WTC11 (cell line): Measurements from ENCODE around the gene PHIP.

ENCODE experiments used
- AR ChIP-seq: fragments of 250-450 bp; sonication (Bioruptor Pico); IDR thresholded peaks from 2 replicates; pipeline ENCODE4 v1.9.0; 2021; ENCODE audit warnings: mild to moderate bottlenecking
- CREB1 ChIP-seq: sonication (generic); formaldehyde crosslinking; IDR thresholded peaks from 2 replicates; pipeline ENCODE4 v1.8.0; 2023; ENCODE audit warnings: mild to moderate bottlenecking, missing genetic modification reagents
- CTCF ChIP-seq: fragments of 200-600 bp; IDR thresholded peaks from 2 replicates; pipeline ENCODE4 v1.8.0; 2022; ENCODE audit warnings: antibody characterized with exemption
- FOXJ3 ChIP-seq: sonication (generic); formaldehyde crosslinking; IDR thresholded peaks from 2 replicates; pipeline ENCODE4 v1.9.0; 2021; ENCODE audit warnings: missing genetic modification reagents, mild to moderate bottlenecking, borderline replicate concordance
- TP53 ChIP-seq: sonication (generic); formaldehyde crosslinking; IDR thresholded peaks from 2 replicates; pipeline ENCODE4 v1.8.1; 2023; ENCODE audit warnings: mild to moderate bottlenecking, missing genetic modification reagents
- ZNF232 ChIP-seq: sonication (generic); formaldehyde crosslinking; IDR thresholded peaks from 2 replicates; pipeline ENCODE4 v1.8.0; 2022; ENCODE audit warnings: mild to moderate bottlenecking, missing genetic modification reagents
- TF ChIP-seq, protein P1 (sequence below): sonication (generic); formaldehyde crosslinking; IDR thresholded peaks from 2 replicates; pipeline ENCODE4 v1.8.1; 2022; ENCODE audit warnings: low read depth, mild to moderate bottlenecking, moderate library complexity, missing genetic modification reagents, borderline replicate concordance
- TF ChIP-seq, protein P2 (sequence below): sonication (generic); formaldehyde crosslinking; IDR thresholded peaks from 2 replicates; pipeline ENCODE4 v1.8.1; 2022; ENCODE audit warnings: low read depth, missing genetic modification reagents, borderline replicate concordance
- TF ChIP-seq, protein P3 (sequence below): sonication (generic); formaldehyde crosslinking; IDR thresholded peaks from 2 replicates; pipeline ENCODE4 v1.8.1; 2022; ENCODE audit warnings: mild to moderate bottlenecking, missing genetic modification reagents, moderate library complexity, borderline replicate concordance
- TF ChIP-seq, protein P4 (sequence below): sonication (generic); formaldehyde crosslinking; IDR thresholded peaks from 2 replicates; pipeline ENCODE4 v1.8.0; 2022; ENCODE audit warnings: mild to moderate bottlenecking, missing genetic modification reagents

DNA sequence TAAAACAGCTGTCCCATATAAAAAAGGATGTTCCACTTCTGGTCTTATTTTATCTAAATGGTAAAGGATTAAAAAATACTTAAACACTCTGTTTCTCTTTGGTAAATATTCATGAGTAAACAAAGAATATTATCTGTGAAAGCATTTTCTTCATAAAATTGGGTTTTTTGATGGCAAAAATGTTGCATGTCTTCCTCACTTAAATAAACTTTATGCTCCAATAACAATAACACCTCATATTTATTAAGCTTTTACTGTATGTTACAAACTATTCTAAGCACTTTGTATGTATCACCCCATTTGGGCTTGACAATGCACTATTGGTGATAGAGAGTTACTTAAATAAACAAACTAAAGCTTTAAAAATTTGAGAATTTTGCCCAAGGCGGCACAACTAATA lies 91.9 kb downstream of the PHIP start:
- TF ChIP-seq FOXJ3 (CRISPR knock-in tag) (no peak), CTCF (no peak), CREB1 (CRISPR knock-in tag) (no peak), TP53 (CRISPR knock-in tag) (no peak), AR (CRISPR knock-in tag) (no peak), ZNF232 (CRISPR knock-in tag) (no peak)
- TF ChIP-seq, protein P1, sequence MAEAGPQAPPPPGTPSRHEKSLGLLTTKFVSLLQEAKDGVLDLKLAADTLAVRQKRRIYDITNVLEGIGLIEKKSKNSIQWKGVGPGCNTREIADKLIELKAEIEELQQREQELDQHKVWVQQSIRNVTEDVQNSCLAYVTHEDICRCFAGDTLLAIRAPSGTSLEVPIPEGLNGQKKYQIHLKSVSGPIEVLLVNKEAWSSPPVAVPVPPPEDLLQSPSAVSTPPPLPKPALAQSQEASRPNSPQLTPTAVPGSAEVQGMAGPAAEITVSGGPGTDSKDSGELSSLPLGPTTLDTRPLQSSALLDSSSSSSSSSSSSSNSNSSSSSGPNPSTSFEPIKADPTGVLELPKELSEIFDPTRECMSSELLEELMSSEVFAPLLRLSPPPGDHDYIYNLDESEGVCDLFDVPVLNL (CRISPR knock-in tag), result no peak
- TF ChIP-seq, protein P2, sequence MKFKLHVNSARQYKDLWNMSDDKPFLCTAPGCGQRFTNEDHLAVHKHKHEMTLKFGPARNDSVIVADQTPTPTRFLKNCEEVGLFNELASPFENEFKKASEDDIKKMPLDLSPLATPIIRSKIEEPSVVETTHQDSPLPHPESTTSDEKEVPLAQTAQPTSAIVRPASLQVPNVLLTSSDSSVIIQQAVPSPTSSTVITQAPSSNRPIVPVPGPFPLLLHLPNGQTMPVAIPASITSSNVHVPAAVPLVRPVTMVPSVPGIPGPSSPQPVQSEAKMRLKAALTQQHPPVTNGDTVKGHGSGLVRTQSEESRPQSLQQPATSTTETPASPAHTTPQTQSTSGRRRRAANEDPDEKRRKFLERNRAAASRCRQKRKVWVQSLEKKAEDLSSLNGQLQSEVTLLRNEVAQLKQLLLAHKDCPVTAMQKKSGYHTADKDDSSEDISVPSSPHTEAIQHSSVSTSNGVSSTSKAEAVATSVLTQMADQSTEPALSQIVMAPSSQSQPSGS (CRISPR knock-in tag), result no peak
- TF ChIP-seq, protein P3, sequence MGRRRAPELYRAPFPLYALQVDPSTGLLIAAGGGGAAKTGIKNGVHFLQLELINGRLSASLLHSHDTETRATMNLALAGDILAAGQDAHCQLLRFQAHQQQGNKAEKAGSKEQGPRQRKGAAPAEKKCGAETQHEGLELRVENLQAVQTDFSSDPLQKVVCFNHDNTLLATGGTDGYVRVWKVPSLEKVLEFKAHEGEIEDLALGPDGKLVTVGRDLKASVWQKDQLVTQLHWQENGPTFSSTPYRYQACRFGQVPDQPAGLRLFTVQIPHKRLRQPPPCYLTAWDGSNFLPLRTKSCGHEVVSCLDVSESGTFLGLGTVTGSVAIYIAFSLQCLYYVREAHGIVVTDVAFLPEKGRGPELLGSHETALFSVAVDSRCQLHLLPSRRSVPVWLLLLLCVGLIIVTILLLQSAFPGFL (CRISPR knock-in tag), result no peak
- TF ChIP-seq, protein P4, sequence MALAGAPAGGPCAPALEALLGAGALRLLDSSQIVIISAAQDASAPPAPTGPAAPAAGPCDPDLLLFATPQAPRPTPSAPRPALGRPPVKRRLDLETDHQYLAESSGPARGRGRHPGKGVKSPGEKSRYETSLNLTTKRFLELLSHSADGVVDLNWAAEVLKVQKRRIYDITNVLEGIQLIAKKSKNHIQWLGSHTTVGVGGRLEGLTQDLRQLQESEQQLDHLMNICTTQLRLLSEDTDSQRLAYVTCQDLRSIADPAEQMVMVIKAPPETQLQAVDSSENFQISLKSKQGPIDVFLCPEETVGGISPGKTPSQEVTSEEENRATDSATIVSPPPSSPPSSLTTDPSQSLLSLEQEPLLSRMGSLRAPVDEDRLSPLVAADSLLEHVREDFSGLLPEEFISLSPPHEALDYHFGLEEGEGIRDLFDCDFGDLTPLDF (CRISPR knock-in tag), result no peak
